ENCODE data around the gene NDUFA13. TPM values are rescaled to one million over a fixed set of nuclear protein-coding genes. Genes with fewer than 3 reads are reported as not detected.

NDUFA13 gene
- total RNA-seq, 1 experiment from 2014 or later: 489 TPM

- Histone ChIP-seq H3T11ph (ENCODE audit: low read length) (no peak overlapping the region), H3K18ac (ENCODE audit: insufficient read length, low read depth, low read length) (no peak overlapping the region), H3K23ac (ENCODE audit: insufficient read length, low read depth, low read length) (no peak overlapping the region), H2AK5ac (ENCODE audit: insufficient read length, low read length) (no peak overlapping the region), H3K4ac (ENCODE audit: low read depth, low read length) (no peak overlapping the region), H2BK12ac (ENCODE audit: insufficient read length, low read depth, low read length) (no peak overlapping the region), H4K5ac (ENCODE audit: insufficient read length, low read depth, low read length) (no peak overlapping the region), H2BK15ac (ENCODE audit: low read depth, low read length) (no peak overlapping the region), H3K4me2 (ENCODE audit: insufficient read depth, insufficient read length, low read length) (no peak overlapping the region), H2BK120ac (ENCODE audit: low read depth, low read length, poor library complexity, severe bottlenecking) (no peak overlapping the region), H2BK20ac (ENCODE audit: low read depth, low read length, poor library complexity, severe bottlenecking) (no peak overlapping the region), H3K9ac (ENCODE audit: extremely low read depth, insufficient read length, low read length) (no peak overlapping the region), H2AFZ (ENCODE audit: low read length) (no peak overlapping the region), H3K27ac (ENCODE audit: insufficient read length, low read depth, low read length) (no peak overlapping the region), H4K20me1 (ENCODE audit: control insufficient read depth, insufficient read depth, insufficient read length) (peaks cover 3% of the 10 kb centered on the region), H2BK5ac (ENCODE audit: insufficient read length, low read length) (no peak overlapping the region), H3K79me2 (ENCODE audit: insufficient read depth, low read length) (no peaks in the 10 kb centered on the region), H3K23me2 (ENCODE audit: insufficient read length, low read depth, low read length, poor library complexity, severe bottlenecking) (no peaks in the 10 kb centered on the region), H3K4me1 (ENCODE audit: insufficient read depth, low read length) (no peaks in the 10 kb centered on the region), H4K8ac (replicated peaks; ENCODE audit: insufficient read length, low read depth, low read length) (no peak overlapping the region), H3K56ac (ENCODE audit: insufficient read length, low read depth, low read length) (no peak overlapping the region), H4K91ac (ENCODE audit: insufficient read length, low read depth, low read length) (no peak overlapping the region), H3K9me3 (ENCODE audit: control insufficient read depth, low read depth, low read length) (no peaks in the 10 kb centered on the region), H3K79me1 (ENCODE audit: insufficient read depth, low read depth, low read length, poor library complexity, severe bottlenecking) (no peaks in the 10 kb centered on the region), H3K27me3 (ENCODE audit: insufficient read depth, low read length) (no peaks in the 10 kb centered on the region), H3K14ac (ENCODE audit: insufficient read depth, low read length) (no peak overlapping the region)
- TF ChIP-seq CTCF (conservative IDR thresholded peaks at IDR 0.05): no peak
- Mint-ChIP-seq H3K4me3 (peak overlapping the region in 1 of 2 experiments; percentile 16; a peak in 1 of 5 replicates), H3K9me3 (no peaks in the 10 kb centered on the region), H3K36me3 (ENCODE audit: insufficient read depth in 1 of 3, low read depth in 3 of 3) (peaks cover 13 to 58% (median 40%) of the 10 kb centered on the region in 3 experiments; a peak in 6 of 7 replicates), H3K4me1 (peaks cover 13 to 28% of the 10 kb centered on the region in 2 experiments), H3K27ac (peak overlapping the region in 2 of 3 experiments; percentile 73 to 80; a peak in 4 of 7 replicates), H3K27me3 (ENCODE audit: low read depth) (peaks cover 11% of the 10 kb centered on the region)
- no peak for DNase-seq
- no CpG with 5 or more reads among the region's 11 CpGs for WGBS (ENCODE audit: extremely low coverage, insufficient read length, low lambda C conversion rate)
Observed at GRCh38 chr19:19529783-19530422, 13.9 kb downstream of the NDUFA13 start.

Measured in H9 (cell line).